Stomach (tissue), 4 donors: ENCODE results near the gene DIAPH2.
"Not testable (repeated sequence)": the region's sequence is repeated elsewhere in the genome, so short reads cannot be mapped to it uniquely, and the experiment has no call there.

Source experiments
- CTCF ChIP-seq, 7 experiments: fragments of 450-650 bp in 4 of 7; fragments of 200-600 bp in 3 of 7; sonication (generic) in 3 of 7; IDR thresholded peaks; one replicate each; pipeline ENCODE4 v1.5.1; 2016 to 2019; ENCODE audit warnings: antibody characterized with exemption in 7 of 7, control low read depth in 2 of 7, mild to moderate bottlenecking in 1 of 7
- EP300 ChIP-seq: sonication (generic); formaldehyde crosslinking; IDR thresholded peaks from one replicate; pipeline ENCODE4 v1.6.1; 2017; ENCODE audit warnings: antibody characterized with exemption
- POLR2A ChIP-seq, 4 donors: fragments of 450-650 bp; IDR thresholded peaks; one replicate each; pipeline ENCODE4 v1.6.1; 2016; ENCODE audit warnings: antibody characterized with exemption in 4 of 4, control low read depth in 2 of 4, mild to moderate bottlenecking in 1 of 4, moderate library complexity in 1 of 4
- POLR2AphosphoS5 ChIP-seq, 3 donors: sonication (generic); formaldehyde crosslinking; IDR thresholded peaks; one replicate each; pipeline ENCODE4 v1.6.1; 2016; ENCODE audit warnings: antibody characterized with exemption in 3 of 3

GRCh38 chrX:97409632-97410415 is 725.2 kb downstream of the DIAPH2 start:
- not testable (repeated sequence) for TF ChIP-seq POLR2A (IDR thresholded peaks at IDR 0.05); CTCF (IDR thresholded peaks at IDR 0.05); POLR2AphosphoS5 (IDR thresholded peaks at IDR 0.05); EP300
